GM19238 (cell line): ENCODE measurements around the gene PKLR.
"Not testable (repeated sequence)": the region's sequence is repeated elsewhere in the genome, so short reads cannot be mapped to it uniquely, and the experiment has no call there.

Experiments
- DNase-seq: peaks from one replicate; pipeline ENCODE4 v3.0.0; 2011; ENCODE audit warnings: low spot score; ENCODE audit not compliant: insufficient read length

PKLR gene

GRCh38 chr1:155318082-155318481, 16.8 kb upstream of the PKLR start:
- no peak for DNase-seq

DNA sequence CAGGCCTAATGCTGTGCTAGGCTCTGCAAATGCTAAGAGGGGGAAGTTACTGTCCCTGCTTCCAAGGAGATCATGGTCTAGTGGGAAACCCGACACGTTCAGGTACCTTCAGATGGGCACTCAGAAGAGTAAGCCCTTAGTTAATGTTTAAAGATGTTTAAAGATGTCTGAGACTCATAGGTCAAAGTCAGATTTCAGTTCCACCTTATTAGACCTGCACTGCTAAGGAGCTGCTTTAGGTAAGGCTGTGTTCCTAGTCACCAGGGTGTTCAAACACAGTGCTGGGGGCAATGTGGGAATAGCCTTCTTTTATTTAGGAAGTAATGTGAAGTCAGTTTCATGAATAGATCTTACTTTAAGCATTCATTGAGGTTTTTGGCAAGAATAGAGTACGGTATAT, 15.7 kb upstream of the PKLR start:
- DNase-seq, result no peak

GRCh38 chr1:155313261-155313660, 12.0 kb upstream of the PKLR start:
- DNase-seq, result no peak

- DNase-seq, result no peak
Measured at GRCh38 chr1:155309423-155310021, 8.3 kb upstream of the PKLR start.

- peak; percentile 93 for DNase-seq
Measured at GRCh38 chr1:155308493-155309422, 7.5 kb upstream of the PKLR start, which contains the start of gene FDPS. FDPS (plus strand) TSS chr1:155308866; CDS start chr1:155309790, 924 bp downstream.

- DNase-seq, result no peak
Measured at GRCh38 chr1:155307247-155307740, 6.1 kb upstream of the PKLR start.

- DNase-seq, result no peak
Measured at GRCh38 chr1:155305881-155306391, 4.7 kb upstream of the PKLR start.

- peak; percentile 60 for DNase-seq
Measured at GRCh38 chr1:155304558-155305063, 3.4 kb upstream of the PKLR start.

DNA sequence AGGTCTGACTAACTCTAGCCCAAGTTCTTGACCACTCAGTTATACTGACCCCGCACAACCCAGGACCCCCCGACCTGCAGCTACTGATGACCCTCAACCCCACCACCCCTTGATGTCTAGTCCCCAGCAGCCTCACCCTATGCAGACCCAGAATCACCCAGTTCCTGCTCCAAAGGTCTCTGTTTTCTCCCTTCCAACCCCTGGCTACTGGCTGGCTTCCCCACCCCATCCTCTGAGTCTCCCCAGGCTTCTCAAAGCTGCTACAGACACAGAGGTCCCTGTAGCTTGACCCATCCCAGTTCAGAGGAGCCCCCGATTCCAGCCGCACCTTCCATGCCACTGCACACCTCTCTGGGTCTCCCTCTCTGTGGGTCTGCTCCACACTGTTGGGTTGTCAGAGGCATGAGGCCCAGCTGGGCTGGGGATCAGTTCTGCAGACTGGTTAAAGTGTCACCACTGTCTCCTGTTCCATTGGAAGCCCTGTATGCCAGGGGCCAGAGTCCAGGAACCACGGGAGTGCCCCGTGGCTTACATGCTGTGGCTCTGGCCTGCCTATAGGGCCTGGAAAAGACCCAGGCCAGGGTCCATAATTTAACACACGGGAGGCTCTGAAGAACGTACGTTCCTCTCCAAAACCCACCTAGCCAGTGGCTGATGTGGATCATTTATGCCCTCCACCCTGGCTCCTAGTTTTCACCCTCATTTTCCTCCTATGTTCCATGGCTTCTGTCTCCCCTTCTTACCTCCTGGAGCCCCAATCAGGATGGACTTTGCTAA, 497 bp downstream of the PKLR start:
- no peak for DNase-seq

- no peak for DNase-seq
Measured at GRCh38 chr1:155300024-155300423, 1.2 kb downstream of the PKLR start.

GRCh38 chr1:155297384-155297783, 3.9 kb downstream of the PKLR start:
- DNase-seq, result no peak

DNA sequence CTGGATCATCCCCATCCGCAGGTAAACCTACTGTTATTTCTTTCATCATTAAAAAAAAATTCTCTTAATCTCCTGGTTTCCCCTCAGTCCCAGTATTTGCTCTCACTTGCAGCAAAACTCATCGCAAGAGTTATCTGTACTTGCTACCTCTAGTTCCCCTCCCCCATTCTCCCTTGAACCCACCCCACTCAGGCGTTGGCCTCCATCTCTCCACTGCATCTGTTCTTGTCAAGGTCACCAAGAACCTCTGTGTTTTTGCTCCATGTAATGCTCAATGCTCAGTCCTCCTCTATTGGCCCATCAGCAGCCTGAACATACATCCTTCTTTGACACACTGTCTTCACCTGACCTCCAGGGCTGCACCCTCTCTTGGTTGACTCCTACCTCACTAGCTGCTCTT, 4.6 kb downstream of the PKLR start:
- no peak for DNase-seq

- no peak for DNase-seq
Measured at GRCh38 chr1:155295942-155296267, 5.3 kb downstream of the PKLR start.

DNA sequence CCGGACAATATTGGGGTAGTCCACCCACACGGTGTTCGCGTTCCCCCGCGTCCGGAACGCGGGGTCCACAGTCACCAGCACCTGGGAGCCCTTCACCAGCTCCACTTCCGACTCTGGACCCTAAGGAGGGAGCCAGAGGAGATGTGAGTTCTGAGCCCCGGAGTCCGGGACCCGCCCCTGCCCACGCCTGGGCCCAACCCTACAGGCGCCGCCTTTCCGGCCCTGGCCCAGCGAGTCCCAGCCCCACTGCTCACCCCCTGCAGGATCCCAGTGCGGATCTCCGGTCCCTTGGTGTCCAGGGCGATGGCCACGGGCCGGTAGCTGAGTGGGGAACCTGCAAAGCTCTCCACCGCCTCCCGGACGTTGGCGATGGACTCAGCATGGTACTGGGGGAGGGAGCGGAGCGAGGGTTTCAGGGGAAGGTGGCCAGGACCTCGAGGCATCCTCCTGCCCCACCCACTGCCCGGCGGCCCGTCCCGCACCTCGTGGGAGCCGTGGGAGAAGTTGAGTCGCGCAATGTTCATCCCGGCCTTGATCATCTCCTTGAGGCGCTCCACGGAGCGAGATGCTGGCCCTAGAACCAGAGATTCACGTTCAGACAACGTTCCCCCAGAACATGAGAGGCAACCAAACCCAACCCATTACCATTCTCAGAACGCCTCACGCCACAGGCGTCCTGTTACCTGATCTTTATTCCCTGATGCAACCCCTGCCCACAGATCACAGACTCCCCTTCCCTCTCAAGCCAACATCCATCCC, 5.9 kb downstream of the PKLR start:
- no peak for DNase-seq

DNA sequence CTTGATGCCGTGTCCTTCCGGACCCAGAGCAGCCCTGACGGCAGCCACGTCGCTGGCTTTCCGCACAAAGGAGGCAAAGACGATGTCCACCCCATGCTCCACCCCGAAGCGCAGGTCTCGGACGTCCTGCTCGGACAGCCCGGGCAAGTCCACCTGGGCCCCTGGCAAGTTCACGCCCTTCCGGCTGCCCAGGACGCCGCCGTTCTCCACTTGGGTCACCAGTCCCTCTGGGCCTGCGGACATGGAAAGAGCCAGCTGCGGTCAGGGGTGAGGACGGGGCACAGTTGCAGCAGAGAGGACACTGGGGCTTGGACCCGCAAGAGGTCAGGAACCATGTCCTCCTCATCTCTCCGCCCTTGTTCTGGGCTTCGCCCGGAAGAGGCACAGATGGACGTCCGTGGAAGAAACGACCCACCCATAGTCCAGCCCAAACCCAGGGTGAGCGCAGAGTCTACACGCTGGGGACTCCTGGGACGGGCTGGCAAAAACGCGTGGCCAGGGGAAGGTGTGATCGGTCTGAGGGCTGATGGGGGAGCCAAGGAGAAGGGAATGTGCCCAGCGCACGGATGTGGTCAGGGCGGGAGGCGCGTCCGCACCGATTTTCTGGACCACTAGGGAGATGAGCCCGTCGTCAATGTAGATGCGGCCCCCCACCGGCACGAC, 6.6 kb downstream of the PKLR start:
- DNase-seq, result no peak

GRCh38 chr1:155293086-155293749, 8.0 kb downstream of the PKLR start:
- DNase-seq, result no peak

- not testable (repeated sequence) for DNase-seq
Measured at GRCh38 chr1:155291006-155291405, 10.2 kb downstream of the PKLR start.

DNA sequence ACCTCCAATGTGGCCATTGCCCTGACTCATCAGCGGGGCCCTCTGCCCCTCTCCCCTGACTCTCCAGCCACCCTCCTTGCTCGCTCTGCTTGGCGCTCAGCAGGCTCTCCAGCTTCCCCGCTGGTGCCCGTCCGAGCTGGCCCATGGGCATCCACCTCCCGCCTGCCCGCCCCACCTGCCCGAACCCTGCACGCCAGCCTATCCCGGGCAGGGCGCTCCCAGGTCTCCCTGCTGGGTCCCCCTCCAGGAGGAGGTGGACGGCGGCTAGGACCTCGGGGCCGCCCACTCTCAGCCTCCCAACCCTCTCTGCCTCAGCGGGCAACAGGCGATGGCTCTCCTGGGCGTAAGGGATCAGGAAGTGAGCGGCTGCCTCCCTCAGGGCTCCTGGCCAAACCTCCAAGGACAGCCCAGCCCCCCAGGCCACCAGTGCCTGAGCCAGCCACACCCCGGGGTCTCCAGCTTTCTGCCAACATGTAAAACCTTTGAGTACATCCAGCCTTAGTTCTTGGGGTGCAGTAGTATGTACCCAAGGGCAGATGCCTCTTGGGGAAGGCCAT, 13.2 kb downstream of the PKLR start:
- DNase-seq, result no peak

DNA sequence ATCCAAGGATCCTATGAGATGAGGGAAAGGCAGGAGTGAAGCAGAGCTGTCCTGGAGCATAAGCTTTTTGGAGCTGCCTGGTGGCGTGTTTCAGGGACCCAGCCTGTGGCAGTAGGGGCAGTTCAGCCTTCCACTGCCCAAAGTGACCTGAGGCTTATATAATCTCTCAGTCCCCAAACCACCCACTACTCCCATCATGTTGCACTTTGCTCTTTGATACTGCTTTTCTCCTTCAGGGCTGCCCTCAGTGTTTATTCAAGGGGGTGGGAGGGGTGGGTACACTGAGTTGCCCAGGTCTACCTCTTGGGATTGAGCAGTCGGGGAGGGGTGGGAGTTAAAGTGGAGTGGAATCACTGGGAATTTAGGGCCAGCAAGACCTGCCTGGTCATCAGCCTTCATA, 14.7 kb downstream of the PKLR start:
- DNase-seq, result no peak
